HG03442 (cell line): ENCODE data around the gene PIK3C2B.

Experiments used
- ATAC-seq: cut with Tn5 transposase; IDR thresholded peaks from one replicate; pipeline ENCODE4 v1.9.1; 2021; ENCODE audit warnings: mild to moderate bottlenecking, moderate library complexity; ENCODE audit not compliant: unreplicated experiment

The PIK3C2B gene

DNA sequence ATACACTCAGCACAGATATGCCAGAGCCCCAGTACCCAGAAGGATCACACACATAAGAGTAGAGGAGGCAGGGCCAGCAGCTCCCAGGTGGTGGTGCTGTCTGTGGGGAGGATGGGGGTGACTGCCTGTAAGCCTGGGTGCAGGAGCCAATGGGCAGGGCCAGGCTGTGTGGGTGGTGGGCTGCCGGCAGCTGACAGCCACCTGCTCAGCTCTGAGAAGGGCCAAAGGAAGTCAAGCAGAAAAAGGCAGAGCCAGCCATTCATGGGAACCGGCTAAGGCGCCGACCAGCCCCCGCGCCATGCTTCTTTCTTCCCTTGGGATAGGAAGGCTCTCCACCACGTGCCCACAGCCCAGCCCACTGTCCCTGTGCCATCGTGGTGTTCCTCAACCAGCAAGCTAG is 14.1 kb downstream of the PIK3C2B start:
- ATAC-seq = peak; percentile 63

DNA sequence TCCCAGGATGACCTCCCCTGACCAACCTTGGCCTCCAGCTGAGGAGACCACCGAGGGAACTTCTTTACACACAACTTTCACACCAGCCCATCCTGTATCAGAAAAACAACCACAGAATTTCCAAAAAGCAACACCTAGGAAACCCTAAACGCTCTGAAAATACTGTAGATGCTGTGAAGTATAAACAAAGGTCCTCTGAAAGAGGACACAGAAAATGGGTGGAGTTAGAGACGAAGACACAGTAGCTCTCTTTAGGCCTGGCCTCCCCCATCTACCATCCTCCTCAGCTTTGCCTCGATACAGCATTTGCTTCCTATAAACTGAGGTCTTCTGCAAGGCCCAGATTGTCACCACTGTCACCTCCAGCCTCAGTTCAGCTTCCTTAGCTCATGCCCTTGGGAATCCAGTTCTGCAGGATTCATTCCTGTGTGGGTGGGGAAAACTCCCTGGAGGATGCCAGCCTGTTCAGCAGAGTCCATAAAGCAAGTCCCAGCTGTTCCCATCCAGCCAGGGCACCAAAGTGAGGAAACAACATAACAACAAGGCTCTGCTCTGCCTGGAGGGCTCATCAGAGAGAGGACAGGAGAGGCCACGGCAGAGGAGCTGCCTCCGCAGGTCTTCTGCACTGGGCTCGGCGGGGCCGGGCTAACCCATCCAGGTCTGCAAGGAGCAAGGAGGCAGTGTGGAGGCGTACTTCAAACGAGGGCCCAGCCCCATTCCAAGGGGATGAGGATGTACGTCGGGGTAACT is 15.0 kb downstream of the PIK3C2B start:
- no peak for ATAC-seq

DNA sequence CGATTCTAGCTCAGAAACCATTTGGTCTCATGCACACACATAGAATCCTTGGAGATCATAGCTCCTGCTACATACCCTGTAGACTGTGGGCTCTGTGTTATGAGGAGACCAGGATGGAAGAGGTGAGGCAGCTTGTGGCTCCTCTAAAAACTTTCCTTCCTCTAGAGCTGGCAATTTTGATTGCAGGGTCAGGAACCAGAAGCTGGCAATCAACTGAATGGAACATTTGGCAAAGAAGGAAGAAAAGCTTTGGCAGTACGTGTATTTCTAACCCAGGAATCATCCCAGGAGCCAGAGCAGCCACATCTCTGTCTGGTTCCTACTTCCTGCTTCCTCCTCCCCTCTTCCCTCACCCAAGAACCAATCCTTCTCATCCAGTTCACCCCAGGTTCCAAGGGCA is 15.7 kb downstream of the PIK3C2B start:
- no peak for ATAC-seq

DNA sequence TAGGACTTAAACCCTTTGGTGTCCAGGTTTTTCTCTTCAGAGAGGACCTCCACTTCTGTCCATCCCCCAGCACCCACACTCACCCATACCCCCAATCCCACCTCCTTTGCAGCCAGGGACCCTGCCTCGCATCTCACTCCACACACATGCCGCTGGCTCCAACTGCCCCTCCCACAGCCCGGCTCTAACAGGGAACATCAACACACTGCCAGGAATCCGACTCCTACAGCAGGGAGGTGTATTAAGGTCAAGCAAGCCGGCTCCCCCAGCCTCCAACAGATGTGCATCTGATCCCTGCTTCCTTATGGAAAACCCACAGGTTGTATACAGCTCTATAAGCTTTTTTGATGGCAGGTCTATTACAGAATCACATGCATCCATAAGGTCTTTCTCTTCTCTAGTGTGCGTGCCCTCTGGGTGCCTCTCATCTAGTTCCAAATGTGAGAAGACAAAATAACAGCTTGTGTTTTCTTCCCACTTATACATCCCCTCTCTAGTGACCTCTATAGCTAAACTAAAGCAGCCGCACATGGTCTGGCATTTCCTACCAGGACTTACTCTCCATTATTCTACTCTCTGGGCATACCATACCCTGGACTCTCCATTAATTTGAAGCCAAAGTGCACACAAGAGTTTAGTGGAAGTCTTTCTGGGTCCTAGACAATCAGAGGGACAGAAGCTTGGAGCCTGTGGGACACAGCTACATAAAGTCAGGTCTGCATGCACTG is 16.3 kb downstream of the PIK3C2B start:
- no peak for ATAC-seq

DNA sequence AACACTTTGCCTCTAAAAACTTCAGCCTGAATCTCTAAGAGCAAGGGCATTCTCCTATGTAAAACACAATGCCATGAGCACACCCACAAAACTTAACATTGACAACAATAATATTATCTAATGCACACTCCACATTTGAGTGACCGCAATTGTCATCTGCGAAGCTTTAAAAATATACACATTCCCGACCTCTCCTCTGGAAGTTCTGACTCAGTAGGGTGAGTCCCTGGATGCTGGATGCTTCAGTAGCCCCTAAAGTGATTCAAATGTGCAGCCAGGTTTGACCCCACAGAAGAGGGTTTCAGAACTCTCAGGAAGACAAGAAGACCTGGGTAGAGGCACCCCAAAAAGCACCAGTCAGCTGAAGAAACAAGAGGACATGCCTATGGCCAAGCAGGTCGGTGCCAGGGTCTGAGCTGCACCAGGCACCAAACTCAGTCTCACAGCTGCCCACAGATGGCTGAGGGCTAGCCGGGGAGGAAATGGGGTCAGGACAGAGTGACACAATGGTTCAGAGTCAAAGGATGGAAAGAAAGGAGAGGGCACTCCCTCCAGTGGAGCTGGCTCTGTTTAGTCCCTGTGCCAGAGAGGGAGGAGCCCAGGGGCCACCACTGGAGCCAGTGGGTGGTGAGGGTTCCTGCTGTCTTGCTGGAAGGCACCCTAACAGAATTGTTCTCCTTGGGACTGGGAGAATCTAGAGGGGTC is 17.4 kb downstream of the PIK3C2B start:
- no peak for ATAC-seq

DNA sequence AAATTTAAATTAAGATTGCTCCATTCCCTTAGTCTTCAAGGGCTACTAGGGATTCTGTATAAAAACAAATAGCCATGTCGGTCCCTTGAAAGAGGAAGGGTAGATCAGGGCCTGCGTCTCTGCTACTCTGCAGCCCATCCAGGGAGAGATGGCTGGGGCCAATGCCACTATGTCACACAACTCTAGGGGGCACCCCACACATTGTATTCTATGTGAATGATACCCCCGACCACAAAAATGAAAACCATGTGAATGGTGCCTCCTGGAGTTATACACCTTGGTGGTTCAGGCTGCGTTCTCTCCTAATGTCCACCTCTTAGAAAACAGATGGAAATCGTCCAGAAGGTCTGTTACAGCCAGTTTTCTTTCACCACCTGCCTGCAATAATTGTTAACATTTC is 18.0 kb downstream of the PIK3C2B start:
- ATAC-seq = no peak

DNA sequence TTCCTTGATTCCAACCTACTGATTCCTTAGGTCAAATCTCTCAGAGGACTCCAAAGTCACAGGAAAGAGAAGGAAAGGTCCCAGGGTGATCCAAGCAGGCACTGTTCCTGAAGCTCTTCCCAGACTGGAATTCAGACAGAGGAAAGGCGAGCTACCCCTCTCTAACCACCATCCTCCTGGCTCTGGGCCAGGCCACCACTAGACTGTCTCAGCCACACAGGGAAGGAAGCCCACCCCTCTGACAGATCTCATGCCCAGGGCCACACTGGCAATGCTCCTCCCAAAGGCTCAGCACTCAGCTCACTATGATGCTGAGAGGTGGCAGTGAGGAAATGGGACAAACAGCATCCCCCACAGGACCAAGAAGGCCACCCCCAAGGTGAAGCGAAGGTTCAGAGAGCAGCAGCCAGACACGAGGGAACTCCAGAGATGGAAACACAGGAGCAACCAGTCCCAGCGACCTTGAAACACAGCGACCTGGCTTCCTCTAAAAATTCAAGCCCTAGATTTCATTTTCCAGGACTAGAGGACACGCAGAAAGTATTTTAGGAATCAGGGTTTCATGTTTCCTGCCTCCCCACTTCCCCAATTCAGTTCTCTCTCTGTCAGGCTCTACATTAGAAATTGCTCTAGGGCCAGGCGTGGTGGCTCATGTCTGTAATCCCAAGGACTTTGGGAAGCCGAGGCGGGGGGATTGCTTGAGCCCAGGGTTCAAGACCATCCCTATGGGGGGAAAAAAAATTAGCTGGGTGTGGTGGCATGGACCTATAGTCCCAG is 18.8 kb downstream of the PIK3C2B start:
- no peak for ATAC-seq

DNA sequence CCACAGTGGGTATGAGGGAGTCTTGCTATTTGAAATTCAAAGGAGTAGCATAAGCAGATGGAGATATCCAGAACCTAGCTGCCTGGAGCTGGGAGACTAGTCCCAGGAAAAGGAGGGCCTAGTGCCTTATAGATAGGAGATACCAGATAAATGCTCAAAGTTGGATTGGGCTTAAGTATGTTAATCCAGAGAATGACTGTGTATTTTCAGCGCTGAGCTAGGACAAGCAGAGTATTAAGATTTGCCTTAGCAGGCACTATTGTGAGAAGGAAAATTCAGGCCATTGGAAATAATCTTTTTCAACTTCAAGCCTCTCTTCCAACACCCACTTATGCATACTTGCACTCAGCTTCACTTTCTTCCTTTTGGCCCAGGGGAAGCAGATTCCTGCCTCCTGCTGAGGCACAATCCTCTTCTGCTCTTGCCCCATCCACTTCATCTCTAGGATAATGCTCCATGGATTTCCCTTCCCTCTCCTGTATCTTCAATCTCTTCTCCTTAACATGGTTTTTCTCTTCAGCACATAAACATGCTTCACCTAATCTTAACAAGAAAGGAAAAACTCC is 21.1 kb downstream of the PIK3C2B start:
- ATAC-seq = no peak

DNA sequence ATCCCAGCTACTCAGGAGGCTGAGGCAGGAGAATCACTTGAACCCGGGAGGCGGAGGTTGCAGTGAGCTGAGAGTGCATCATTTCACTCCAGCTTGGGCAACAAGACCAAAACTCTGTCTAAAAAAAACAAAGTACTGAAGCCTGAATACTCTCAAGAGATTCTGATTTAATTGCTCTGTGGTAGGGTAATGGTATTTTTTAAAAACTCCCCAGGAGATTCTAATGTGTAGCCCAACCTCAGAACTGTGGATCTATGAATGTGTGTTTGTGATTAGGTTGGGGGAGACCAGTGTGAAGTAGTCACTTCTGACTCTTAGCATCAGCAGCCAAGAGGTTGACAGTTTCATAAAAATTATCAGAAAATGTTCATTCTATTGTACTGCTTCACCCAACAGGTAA is 21.9 kb downstream of the PIK3C2B start:
- ATAC-seq = no peak

DNA sequence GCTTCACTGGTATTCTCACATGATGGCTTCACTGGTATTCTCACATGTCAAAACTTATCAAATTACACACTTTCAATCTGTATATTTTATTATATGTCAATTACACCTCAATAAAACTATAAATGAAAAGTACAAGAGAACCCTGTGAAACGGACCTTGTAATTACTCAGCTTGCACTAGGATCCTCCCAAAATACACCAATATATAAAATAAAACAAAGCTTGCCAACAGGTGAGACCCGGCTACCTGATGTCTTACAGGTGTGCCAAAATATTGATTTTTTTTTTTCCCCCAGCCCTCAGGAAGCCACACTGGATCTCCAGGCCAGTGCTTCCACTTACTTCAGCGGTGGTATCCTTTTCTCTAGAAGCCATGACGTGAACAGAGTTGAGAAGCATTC is 22.9 kb downstream of the PIK3C2B start:
- ATAC-seq = no peak

DNA sequence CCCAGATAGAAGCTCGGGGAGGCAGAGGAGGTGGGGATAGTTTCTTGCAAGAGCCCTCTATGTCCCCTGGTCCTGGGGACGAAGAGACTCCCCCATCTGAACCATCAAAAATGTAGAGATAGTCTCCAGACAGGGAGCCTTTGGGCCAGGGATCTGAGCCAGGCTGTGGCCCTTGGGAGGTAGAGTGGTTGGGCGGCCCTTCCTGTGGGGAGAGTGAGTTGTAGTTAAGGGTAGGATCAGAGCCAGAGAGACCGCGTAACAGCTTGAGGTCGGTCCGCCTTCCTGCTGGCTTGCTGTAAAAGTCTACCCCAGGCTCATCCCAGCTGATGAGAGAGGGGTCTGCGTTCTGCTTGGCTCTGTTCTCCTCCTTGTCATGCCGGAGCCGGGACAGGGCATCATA is 25.3 kb downstream of the PIK3C2B start:
- no peak for ATAC-seq

DNA sequence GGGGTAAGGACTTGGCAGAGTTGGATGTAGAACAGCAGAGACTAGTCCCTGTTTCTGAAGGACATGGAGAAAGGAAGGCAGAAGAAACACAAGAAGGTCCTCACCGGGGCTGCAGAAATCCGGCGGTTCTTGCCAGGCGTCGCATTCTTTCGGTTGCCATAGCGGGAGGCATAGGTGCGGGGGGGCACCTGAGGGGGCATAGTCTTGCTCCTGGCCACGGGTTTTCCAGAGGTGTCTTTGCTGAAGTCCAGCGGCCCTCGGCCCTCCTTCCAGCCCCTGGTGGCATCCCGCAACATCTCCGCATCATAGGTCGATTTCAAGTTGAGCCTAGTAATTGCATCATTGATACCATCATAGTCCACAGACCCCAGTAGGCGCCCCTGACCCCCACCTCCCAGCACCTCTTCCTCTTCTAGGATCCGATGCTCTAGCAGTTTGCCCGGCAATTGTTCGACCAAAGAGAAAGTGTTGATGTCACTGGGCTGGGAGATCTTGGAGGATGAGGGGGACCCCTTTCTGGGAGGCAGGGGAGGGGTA is 25.8 kb downstream of the PIK3C2B start:
- no peak for ATAC-seq

DNA sequence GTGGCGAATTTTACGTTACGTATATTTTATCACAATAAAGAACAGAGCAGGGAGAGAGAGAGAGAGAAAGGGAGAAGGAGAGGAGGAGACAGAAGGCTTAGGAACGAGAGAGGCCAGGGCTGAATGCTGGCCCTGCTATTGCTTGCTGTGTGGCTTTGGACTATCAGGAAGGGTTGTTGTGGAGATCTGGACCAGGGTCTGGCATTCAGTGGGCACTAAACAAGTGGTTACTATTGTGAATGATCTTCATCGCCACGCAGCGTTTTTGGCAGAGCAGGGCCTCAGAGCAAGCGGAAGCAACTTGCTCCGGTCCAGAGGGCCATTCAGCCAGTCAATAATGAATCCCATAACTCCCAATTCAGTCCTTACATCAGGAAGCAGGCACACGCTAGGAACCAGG is 26.4 kb downstream of the PIK3C2B start:
- ATAC-seq = no peak

DNA sequence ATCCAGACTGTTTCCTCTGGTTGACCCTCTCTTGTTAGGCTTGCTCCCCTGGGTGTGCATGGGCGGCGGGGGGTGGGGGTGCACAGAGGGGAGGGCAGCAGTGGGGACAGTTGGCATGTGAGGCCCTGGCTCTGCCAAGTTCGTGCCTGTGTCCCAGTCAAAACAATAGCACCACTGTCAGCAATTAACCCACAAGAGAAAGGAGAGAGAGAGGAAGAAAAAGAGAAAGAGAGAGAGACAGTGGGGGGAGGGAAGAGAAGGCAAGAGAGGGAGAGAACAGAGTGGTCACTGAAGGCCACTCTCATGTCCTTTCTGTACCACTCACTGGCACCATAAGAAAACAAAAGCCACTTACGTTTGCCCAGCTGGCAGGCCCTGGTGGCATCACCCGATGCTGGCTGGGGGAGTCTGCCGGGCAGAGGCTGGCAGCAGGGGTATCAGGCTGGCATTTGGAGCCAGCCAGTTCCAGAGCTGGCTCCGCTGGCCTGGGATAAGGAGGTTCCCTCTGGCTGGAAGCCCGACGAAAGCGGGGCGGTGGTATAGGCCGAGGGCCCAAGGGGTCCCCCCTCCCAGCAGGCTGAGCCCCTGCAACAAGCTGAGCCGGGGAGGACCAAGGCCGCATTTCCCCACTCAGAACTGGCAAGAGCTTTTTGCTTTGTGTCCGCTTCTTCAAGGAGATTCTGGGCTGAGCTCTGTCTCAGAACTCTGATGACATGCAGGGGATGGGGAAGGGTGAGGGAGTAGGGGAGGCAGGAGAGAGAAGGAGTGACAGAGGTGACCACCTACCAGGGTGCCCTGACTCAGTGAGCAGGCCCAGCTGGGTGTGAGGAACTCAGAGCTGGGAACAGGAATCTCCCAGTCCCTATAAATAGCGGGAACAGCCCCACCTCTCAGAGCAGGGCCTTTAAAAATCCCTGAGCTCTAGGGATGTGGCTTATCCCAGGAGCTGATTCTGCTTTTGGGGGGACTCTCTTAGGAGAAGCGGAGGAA is 27.9 kb downstream of the PIK3C2B start:
- no peak for ATAC-seq

DNA sequence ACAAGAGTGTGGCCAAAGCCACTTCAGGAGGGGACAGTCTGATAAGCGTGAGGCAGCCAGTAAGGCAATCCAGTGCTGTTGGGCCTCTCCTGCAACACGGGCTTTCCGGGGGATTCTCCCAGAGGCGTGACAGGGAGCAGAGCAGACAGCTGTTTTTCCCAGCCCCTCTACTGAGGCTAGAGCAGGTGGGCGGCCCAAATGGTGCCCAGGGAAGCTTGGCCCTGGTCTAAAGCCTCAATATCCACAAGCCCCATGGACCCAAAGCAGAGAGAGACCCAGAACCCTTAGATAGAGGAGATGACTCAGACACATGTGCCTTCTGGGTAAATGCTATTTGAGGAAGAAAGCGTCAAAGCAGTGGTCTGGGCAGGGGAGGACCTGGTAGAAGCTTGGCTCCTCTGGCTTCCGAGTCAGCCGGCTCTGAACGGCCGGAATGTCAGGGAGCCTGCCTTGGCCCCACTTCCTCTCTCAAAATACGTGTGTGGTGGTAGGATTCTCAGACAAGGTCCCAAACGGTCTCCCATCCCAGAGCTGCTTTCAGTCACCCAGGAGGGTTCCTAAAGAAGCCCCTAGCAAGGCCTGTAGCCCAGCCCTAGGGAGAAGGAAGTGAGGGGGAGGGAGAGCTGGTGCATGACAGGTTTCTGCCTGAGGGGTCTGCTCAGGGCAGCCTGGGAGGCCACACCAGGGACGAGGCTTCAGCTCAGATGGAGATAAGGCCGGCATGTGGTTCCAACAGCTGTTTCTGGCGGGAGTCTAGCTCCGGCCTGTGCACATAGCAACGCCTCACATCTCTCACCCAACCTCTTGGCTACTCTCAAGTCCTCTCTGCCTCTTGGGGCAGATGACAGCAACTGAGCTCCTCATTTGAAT is 28.8 kb downstream of the PIK3C2B start:
- ATAC-seq = peak; percentile 63

DNA sequence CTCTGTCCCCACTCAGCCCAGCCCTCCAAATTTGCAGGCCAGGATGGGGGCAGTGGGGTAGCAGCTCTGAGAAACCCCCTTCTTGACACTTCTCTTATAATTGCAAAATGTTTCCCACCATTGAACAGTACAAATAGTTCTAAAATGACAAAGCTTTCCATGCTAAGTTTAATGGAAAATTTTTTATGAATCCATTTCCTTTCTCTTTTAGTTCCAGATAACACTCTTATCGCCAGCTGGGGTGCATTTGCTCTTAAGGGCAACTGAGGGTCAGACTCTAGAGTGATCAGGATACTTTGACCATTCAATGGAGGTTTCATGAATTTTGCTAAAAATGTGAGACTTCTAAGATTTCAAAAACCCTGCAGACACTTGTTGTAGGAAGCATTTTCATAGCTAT is 29.9 kb downstream of the PIK3C2B start:
- ATAC-seq = no peak

DNA sequence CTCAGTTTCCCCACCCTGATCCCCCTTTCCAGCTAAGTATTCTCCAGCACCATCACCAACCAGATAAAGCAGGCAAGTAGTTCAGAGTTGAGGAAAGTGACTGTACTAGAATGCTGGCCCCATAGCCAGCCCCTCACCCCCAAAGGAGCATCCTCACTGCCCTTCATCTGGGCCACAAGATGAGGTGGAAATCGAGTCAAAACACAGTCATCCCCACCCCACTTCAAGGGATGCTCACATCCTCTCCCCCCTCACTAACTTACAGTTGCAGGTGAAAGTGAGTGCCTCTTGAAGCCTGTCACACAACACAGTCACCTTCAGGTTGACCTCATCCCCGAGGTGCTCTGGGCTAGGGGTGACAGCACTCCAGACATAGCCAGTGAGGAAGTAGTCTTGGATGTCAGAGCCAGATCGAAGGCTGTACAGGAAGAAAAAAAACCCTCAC is 30.4 kb downstream of the PIK3C2B start:
- ATAC-seq = no peak
